HepG2 (cell line): ENCODE measurements around the gene ABCB4. TPM values are rescaled to one million over a fixed set of nuclear protein-coding genes. Genes with fewer than 3 reads are reported as not detected.

Source experiments
- ATF7-NPFF ChIP-seq: sonication (generic); formaldehyde crosslinking; IDR thresholded peaks from 2 replicates; pipeline ENCODE4 v1.8.1; 2023; ENCODE audit warnings: mild to moderate bottlenecking, low read depth, missing genetic modification reagents, moderate library complexity
- ATRX ChIP-seq: sonication (generic); formaldehyde crosslinking; IDR thresholded peaks from 2 replicates; pipeline ENCODE4 v1.4.0; 2020; ENCODE audit warnings: missing genetic modification reagents, borderline replicate concordance
- BHLHE40 ChIP-seq: IDR thresholded peaks from 2 replicates; pipeline ENCODE4 v1.6.1; 2011; ENCODE audit warnings: low read length, improper control_type of control experiment
- BRD4 ChIP-seq: sonication (generic); formaldehyde crosslinking; IDR thresholded peaks from 2 replicates; pipeline ENCODE4 v1.4.0; 2020; ENCODE audit warnings: missing genetic modification reagents
- HMG20A ChIP-seq: IDR thresholded peaks from 2 replicates; pipeline ENCODE4 v1.6.1; 2016; ENCODE audit warnings: borderline replicate concordance
- IRX3 ChIP-seq: sonication (generic); formaldehyde crosslinking; IDR thresholded peaks from 2 replicates; pipeline ENCODE4 v1.8.1; 2023; ENCODE audit warnings: mild to moderate bottlenecking, low read depth, missing genetic modification reagents, borderline replicate concordance
- KLF15 ChIP-seq: sonication (generic); formaldehyde crosslinking; IDR thresholded peaks from 2 replicates; pipeline ENCODE4 v1.8.1; 2023; ENCODE audit warnings: borderline replicate concordance, mild to moderate bottlenecking, inconsistent platforms, missing genetic modification reagents, mixed read lengths
- NR0B2 ChIP-seq: sonication (generic); formaldehyde crosslinking; IDR thresholded peaks from 2 replicates; pipeline ENCODE4 v1.4.0; 2020; ENCODE audit warnings: mild to moderate bottlenecking, missing genetic modification reagents
- PHF8 ChIP-seq: sonication (generic); formaldehyde crosslinking; IDR thresholded peaks from 2 replicates; pipeline ENCODE4 v1.5.0; 2020; ENCODE audit warnings: missing genetic modification reagents
- PTBP1 ChIP-seq: fragments of 200-400 bp; formaldehyde crosslinking; IDR thresholded peaks from 2 replicates; pipeline ENCODE4 v1.6.1; 2018; ENCODE audit warnings: low read length, low read depth; ENCODE audit not compliant: poor library complexity, severe bottlenecking
- RBM39 ChIP-seq: fragments of 200-400 bp; formaldehyde crosslinking; IDR thresholded peaks from one replicate; pipeline ENCODE4 v1.6.1; 2018; ENCODE audit warnings: antibody characterized with exemption, mild to moderate bottlenecking, low read depth, low read length; ENCODE audit not compliant: poor library complexity, severe bottlenecking
- ZBTB37 ChIP-seq: sonication (generic); formaldehyde crosslinking; IDR thresholded peaks from 2 replicates; pipeline ENCODE4 v1.4.0; 2020; ENCODE audit warnings: mild to moderate bottlenecking, missing genetic modification reagents
- ZKSCAN5 ChIP-seq: sonication (generic); formaldehyde crosslinking; IDR thresholded peaks from 2 replicates; pipeline ENCODE4 v1.5.1; 2020; ENCODE audit warnings: mild to moderate bottlenecking, missing genetic modification reagents
- ZNF124 ChIP-seq: sonication (generic); formaldehyde crosslinking; IDR thresholded peaks from 2 replicates; pipeline ENCODE4 v1.4.0; 2020; ENCODE audit warnings: missing genetic modification reagents
- ZNF253 ChIP-seq: sonication (generic); formaldehyde crosslinking; IDR thresholded peaks from 2 replicates; pipeline ENCODE4 v1.8.0; 2022; ENCODE audit warnings: mild to moderate bottlenecking, missing genetic modification reagents, borderline replicate concordance
- ZNF354B ChIP-seq: sonication (generic); formaldehyde crosslinking; IDR thresholded peaks from 2 replicates; pipeline ENCODE4 v1.8.0; 2022; ENCODE audit warnings: mild to moderate bottlenecking, missing genetic modification reagents
- ZNF629 ChIP-seq: sonication (generic); formaldehyde crosslinking; conservative IDR thresholded peaks from 2 replicates; pipeline ENCODE4 v1.5.0; 2020; ENCODE audit warnings: missing genetic modification reagents
- ZNF646 ChIP-seq: sonication (generic); formaldehyde crosslinking; IDR thresholded peaks from 2 replicates; pipeline ENCODE4 v1.9.0; 2021; ENCODE audit warnings: mild to moderate bottlenecking, missing genetic modification reagents
- polyA plus RNA-seq, 8 experiments: library from polyadenylated mRNA; depleted of rRNA in 3 of 8; stranded (reverse) in 7 of 8; unstranded in 1 of 8; fragments of >200 nt; fragmentation: Illumina TruSeq in 4 of 8; extraction: Trizol in 4 of 8; gene quantifications; 2 replicates each; pipeline versions ENCODE4 v1.2.1 to v1.2.3, GENCODE V29; 2011 to 2016; ENCODE audit warnings: low read depth in 4 of 8, missing spikeins in 1 of 8, mixed read lengths in 1 of 8; ENCODE audit not compliant: insufficient read depth in 1 of 8
- total RNA-seq, 5 experiments: library from RNA; depleted of rRNA; stranded (reverse); fragments of >200 nt; fragmentation: Illumina TruSeq; extraction: Trizol; gene quantifications; 2 replicates each; pipeline ENCODE4 v1.2.3, GENCODE V29; 2016; ENCODE audit warnings: low read depth in 1 of 5
- TF ChIP-seq, protein P1 (sequence below): IDR thresholded peaks from 2 replicates; pipeline ENCODE4 v1.6.1; 2016

The ABCB4 gene
- total and polyA plus RNA-seq, 2 of the 13 experiments (the other 11 are each of a cell fraction or from before 2014, with no cell fraction given) = 18.0 to 32.4 TPM

DNA sequence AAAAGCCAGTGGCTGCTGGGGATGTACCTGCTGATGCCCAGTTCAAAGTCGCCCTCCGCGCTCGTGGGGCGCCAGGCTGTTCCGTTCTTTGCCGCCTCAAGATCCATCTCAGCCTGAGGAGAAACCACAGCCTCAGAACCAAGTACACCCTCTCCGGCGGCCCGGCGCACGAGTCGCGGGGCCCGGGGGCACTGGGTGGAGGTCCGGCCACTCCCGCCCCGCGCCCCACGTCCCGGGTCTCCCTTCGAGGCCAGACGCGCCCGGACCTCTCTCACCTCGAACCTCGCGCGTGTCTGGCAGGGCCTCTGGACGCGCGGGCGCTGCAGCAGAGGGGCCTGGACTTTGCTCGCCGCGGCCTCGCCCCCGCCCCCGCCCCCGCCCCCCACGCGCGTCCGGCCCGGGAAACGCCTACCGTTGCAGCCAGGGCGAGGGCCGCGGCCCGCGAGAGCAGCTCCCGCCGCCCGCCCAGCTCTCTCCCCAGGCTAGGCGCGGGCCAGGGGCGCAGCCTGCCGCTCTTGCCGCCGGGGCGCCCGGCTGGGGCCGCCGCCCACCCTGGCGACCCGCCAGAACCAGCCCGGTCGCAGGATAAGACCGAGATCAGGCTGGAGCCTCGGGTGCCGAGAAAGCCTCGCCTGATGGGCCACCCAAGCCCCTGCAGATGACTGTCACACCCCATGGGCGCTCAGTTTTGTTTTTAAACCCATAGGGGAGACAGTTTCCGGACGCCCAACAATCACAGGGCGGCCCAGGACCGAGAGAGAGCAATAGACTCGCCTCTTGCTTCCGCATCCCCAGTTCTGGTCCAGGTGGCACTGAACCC, at the start of gene ABCB4 (continued):
- TF ChIP-seq HMG20A (CRISPR knock-in tag) (no peak), ZNF629 (CRISPR knock-in tag) (no peak; the same call in 1 of the 2 replicates), RBM39 (peak; percentile 51), BRD4 (CRISPR knock-in tag) (no peak), NR0B2 (peak; percentile 70; the same call in 1 of the 2 replicates), PTBP1 (no peak), ZBTB37 (no peak), ZNF253 (CRISPR knock-in tag) (0 out of 2 replicates have a peak, but pooled peaks have one; percentile 61), BHLHE40 (no peak), ZNF646 (CRISPR knock-in tag) (no peak), IRX3 (CRISPR knock-in tag) (0 out of 2 replicates have a peak, but pooled peaks have one; percentile 75), ZNF354B (no peak), ATF7-NPFF (peak; percentile 70; the same call in 1 of the 2 replicates), ZNF124 (CRISPR knock-in tag) (peak; percentile 14; the same call in 1 of the 2 replicates), ZKSCAN5 (no peak), KLF15 (CRISPR knock-in tag) (peak; percentile 58; the same call in 1 of the 2 replicates), PHF8 (peak; percentile 65), ATRX (CRISPR knock-in tag) (no peak)
- TF ChIP-seq, protein P1, sequence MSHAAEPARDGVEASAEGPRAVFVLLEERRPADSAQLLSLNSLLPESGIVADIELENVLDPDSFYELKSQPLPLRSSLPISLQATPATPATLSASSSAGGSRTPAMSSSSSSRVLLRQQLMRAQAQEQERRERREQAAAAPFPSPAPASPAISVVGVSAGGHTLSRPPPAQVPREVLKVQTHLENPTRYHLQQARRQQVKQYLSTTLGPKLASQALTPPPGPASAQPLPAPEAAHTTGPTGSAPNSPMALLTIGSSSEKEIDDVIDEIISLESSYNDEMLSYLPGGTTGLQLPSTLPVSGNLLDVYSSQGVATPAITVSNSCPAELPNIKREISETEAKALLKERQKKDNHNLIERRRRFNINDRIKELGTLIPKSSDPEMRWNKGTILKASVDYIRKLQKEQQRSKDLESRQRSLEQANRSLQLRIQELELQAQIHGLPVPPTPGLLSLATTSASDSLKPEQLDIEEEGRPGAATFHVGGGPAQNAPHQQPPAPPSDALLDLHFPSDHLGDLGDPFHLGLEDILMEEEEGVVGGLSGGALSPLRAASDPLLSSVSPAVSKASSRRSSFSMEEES (CRISPR knock-in tag) = no peak
